Endothelial cell (in vitro differentiated cells): ENCODE measurements around the gene LAMA4. TPM values are rescaled to one million over a fixed set of nuclear protein-coding genes. Genes with fewer than 3 reads are reported as not detected.

ENCODE experiments used
- DNase-seq: peaks from one replicate; pipeline ENCODE4 v3.0.0; 2021; ENCODE audit warnings: low spot score
- H3K27ac Mint-ChIP-seq: one replicate; pipeline ENCODE4 v1.8.0; 2021; ENCODE audit warnings: mixed read lengths, inconsistent platforms; ENCODE audit not compliant: unreplicated experiment
- H3K27me3 Mint-ChIP-seq: one replicate; pipeline ENCODE4 v1.8.0; 2021; ENCODE audit warnings: mild to moderate bottlenecking, moderate library complexity, mixed read lengths, inconsistent platforms; ENCODE audit not compliant: unreplicated experiment
- H3K36me3 Mint-ChIP-seq: one replicate; pipeline ENCODE4 v1.8.0; 2021; ENCODE audit warnings: mild to moderate bottlenecking, low read depth, mixed read lengths, inconsistent platforms; ENCODE audit not compliant: unreplicated experiment
- H3K4me1 Mint-ChIP-seq: one replicate; pipeline ENCODE4 v1.8.0; 2021; ENCODE audit warnings: mild to moderate bottlenecking, mixed read lengths, inconsistent platforms; ENCODE audit not compliant: unreplicated experiment
- H3K4me3 Mint-ChIP-seq: one replicate; pipeline ENCODE4 v1.8.0; 2021; ENCODE audit warnings: mild to moderate bottlenecking, mixed read lengths, inconsistent platforms; ENCODE audit not compliant: unreplicated experiment
- H3K9me3 Mint-ChIP-seq: one replicate; pipeline ENCODE4 v1.8.0; 2021; ENCODE audit warnings: mixed read lengths, inconsistent platforms; ENCODE audit not compliant: unreplicated experiment
- total RNA-seq: library from RNA; stranded (reverse); fragmentation: NEBNext Ultra II Directional; extraction: Animal tissue kit (Norgen Biotek cat#: 25700); gene quantifications from one replicate; pipeline ENCODE4 v1.2.1, GENCODE V29; 2021; ENCODE audit not compliant: unreplicated experiment
- TF ChIP-seq, protein P1 (sequence below): fragments of 200-600 bp; sonication (generic); IDR thresholded peaks from one replicate; pipeline ENCODE4 v1.5.0; 2021; ENCODE audit warnings: antibody characterized with exemption; ENCODE audit not compliant: unreplicated experiment

Gene LAMA4
- total RNA-seq, 1 donor from 2014 or later = 23.9 TPM

DNA sequence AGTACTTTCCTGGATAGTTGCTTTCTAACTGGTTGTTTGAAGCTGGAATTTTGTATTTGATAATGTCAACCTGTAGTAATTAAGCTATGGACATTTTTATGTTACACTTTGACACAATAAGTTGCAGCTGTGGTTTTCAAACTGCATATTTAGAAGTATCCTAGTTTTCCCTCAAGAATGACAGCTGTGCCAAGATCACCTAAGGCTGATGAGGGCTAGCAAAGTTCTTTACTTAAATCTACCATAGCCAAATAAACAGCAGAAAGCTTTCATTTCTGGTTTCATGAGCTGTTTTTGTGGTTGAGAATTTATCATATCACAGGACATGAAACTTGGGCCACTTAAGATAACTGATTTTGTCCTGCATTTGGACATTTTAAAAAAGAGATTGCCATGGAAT lies 136.3 kb downstream of the LAMA4 start:
- H3K4me3 Mint-ChIP-seq = no peak overlapping the region
- TF ChIP-seq, protein P1, sequence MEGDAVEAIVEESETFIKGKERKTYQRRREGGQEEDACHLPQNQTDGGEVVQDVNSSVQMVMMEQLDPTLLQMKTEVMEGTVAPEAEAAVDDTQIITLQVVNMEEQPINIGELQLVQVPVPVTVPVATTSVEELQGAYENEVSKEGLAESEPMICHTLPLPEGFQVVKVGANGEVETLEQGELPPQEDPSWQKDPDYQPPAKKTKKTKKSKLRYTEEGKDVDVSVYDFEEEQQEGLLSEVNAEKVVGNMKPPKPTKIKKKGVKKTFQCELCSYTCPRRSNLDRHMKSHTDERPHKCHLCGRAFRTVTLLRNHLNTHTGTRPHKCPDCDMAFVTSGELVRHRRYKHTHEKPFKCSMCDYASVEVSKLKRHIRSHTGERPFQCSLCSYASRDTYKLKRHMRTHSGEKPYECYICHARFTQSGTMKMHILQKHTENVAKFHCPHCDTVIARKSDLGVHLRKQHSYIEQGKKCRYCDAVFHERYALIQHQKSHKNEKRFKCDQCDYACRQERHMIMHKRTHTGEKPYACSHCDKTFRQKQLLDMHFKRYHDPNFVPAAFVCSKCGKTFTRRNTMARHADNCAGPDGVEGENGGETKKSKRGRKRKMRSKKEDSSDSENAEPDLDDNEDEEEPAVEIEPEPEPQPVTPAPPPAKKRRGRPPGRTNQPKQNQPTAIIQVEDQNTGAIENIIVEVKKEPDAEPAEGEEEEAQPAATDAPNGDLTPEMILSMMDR = no peak
- H3K27me3 Mint-ChIP-seq = no peaks in the 10 kb centered on the region
- H3K4me1 Mint-ChIP-seq = peaks cover 5% of the 10 kb centered on the region
- H3K9me3 Mint-ChIP-seq = no peaks in the 10 kb centered on the region
- no peaks in the 10 kb centered on the region for H3K36me3 Mint-ChIP-seq
- no peak for DNase-seq
- no peak overlapping the region for H3K27ac Mint-ChIP-seq

DNA sequence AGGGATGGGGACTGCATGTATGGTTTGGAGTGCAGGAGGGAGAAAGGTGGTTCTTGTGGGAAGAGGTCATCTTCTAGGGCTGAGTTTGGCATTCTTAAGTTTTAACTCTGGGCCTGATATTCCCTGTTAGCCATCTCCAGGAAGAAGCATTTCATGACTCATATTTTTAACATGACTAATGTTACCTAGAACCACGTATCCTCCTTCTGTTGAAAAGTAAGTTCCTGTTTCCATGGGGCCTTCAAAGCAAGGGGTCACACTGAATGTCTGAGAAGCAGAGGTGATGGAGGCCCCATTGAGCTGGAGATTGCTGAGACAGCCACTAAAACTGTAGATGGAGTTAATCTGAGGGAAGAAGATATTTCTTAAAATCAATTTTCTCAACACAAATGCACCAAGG lies 136.8 kb downstream of the LAMA4 start:
- H3K27ac Mint-ChIP-seq = peak overlapping the region; percentile 5
- no peak for DNase-seq
- TF ChIP-seq, protein P1 = no peak
- no peaks in the 10 kb centered on the region for H3K9me3 Mint-ChIP-seq
- H3K36me3 Mint-ChIP-seq = no peaks in the 10 kb centered on the region
- no peak overlapping the region for H3K4me3 Mint-ChIP-seq
- H3K27me3 Mint-ChIP-seq = no peaks in the 10 kb centered on the region
- peaks cover 2% of the 10 kb centered on the region for H3K4me1 Mint-ChIP-seq

DNA sequence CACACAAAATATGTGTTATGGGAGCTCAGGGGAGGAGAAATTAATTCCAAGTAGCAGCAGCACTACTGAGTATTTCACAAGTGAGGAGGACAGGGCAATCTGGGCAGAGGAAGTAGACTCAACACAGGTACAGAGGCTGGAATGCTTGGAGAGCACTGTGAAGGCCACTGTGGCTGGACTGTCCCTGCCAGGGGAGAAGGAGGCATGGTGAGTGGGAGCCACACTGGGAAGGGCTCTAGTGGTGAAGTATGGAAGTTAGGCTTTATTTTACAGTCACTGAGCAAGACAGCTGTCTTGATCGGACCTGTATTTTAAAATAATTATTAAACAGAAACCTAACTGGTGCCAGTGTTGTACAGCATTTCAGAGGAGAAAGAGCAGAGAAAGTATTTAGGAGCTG lies 138.1 kb downstream of the LAMA4 start:
- no peaks in the 10 kb centered on the region for H3K9me3 Mint-ChIP-seq
- TF ChIP-seq, protein P1 = no peak
- H3K4me3 Mint-ChIP-seq = no peak overlapping the region
- peaks cover 3% of the 10 kb centered on the region for H3K27me3 Mint-ChIP-seq
- H3K4me1 Mint-ChIP-seq = peaks cover 2% of the 10 kb centered on the region
- H3K36me3 Mint-ChIP-seq = no peaks in the 10 kb centered on the region
- H3K27ac Mint-ChIP-seq = no peak overlapping the region
- no peak for DNase-seq

DNA sequence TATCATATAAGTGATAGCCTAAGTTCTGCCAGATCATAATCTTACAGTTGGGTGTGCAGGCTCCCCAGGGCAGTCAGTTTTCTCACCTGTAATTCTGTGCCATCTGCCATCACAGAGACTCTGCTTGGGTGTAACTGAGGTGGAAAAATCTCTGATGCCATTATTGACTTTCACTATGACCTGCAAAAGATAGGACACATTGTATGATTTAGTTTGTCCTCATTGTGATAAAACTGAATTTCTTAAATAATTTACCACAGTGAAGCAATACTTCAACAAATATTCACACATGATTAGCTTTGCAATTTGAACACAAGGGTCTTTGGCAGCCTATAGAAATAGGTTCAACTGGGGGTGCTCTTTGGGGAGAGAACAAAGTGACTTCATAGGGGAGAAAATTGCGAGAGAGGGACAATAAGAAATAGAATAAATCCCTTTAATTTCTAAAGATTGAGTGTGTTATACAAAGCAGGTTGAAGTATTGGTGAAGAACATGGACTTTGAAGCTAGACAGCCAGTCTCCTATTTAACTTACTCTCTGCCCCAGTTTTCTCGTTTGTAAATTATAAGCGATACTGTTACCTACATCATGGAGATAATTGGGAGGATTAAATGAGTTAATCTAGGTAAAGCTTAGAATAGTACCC lies 139.7 kb downstream of the LAMA4 start:
- Mint-ChIP-seq H3K27ac (no peak overlapping the region), H3K36me3 (no peaks in the 10 kb centered on the region), H3K27me3 (peaks cover 3% of the 10 kb centered on the region), H3K4me3 (no peak overlapping the region), H3K9me3 (no peaks in the 10 kb centered on the region), H3K4me1 (peaks cover 2% of the 10 kb centered on the region)
- DNase-seq = no peak
- TF ChIP-seq, protein P1 = no peak

DNA sequence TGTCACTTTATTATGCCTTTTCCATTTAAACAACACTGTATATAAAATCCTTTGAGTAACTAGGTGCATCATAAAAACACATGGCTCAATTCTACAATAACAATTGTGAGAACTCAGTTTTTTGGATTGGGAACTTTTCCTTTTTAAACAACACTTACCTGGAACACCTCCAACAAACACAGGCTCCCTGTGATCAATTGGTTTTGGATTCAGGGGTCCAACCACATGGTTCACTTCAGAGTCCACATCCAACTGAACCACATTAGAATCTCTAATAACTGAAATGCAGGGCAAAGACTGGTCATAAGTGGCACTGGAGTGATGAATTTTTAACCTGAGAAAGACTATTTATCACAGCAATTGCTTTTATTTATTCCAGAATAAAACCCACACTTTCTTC lies 140.4 kb downstream of the LAMA4 start:
- Mint-ChIP-seq H3K9me3 (no peaks in the 10 kb centered on the region), H3K27me3 (peaks cover 3% of the 10 kb centered on the region), H3K4me1 (peaks cover 2% of the 10 kb centered on the region), H3K27ac (no peak overlapping the region), H3K4me3 (no peak overlapping the region), H3K36me3 (no peaks in the 10 kb centered on the region)
- DNase-seq = no peak
- TF ChIP-seq, protein P1 = no peak
